ENCODE data around the gene DCAF17. TPM values are rescaled to one million over a fixed set of nuclear protein-coding genes. Genes with fewer than 3 reads are reported as not detected.

DCAF17 gene, protein sequence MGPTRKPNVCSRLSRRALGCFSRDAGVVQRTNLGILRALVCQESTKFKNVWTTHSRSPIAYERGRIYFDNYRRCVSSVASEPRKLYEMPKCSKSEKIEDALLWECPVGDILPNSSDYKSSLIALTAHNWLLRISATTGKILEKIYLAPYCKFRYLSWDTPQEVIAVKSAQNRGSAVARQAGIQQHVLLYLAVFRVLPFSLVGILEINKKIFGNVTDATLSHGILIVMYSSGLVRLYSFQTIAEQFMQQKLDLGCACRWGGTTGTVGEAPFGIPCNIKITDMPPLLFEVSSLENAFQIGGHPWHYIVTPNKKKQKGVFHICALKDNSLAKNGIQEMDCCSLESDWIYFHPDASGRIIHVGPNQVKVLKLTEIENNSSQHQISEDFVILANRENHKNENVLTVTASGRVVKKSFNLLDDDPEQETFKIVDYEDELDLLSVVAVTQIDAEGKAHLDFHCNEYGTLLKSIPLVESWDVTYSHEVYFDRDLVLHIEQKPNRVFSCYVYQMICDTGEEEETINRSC
- 22.4 and 24.7 TPM in 2 replicates for total RNA-seq

DNA sequence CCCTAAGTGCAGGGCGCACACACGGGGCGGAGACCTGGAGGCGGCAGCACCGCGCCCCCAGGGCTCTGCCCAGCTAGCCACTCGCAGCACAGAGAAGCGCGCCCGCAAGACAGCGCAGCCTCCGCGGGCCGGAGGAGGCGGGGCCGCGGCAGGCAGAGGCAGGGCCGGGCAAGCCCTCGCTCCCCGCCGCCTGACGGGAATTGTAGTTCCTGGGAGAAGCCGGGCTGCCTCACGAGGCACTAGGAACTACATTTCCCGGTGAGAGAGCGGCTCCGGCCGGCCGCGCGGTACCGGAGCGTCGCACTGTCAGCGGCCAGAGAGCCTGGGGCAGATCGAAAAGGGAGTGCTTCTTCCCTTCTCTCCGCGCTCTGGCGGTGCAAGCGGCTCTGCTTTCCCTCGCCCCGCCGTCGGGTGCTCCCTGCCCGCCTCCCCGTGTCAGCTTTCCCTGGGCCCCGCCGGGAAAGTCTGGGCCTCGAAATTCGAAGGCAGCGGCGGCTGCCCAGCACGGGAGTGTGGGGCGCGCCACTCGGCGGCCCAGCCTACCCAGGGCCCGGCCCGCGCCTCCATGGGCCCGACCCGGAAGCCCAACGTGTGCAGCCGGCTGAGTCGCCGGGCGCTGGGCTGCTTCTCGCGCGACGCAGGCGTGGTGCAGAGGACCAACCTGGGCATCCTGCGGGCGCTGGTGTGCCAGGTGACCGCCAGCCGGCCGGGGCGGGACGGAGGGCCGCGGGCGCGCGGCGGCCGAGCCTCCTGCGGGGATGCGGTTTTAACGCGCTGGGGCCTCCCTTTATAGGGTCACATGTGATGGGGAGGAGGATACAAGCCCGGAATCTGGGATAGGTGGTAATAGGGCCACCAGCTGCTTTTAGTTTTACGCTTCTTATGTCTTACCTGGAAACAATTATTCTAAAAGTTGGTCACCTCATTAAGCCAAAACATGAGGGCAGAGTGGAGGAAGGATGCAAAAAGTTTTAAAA, at the start of gene DCAF17:
Gene DCAF17, plus strand, starts transcription at position 214 of the 977 bp plus-strand sequence. Its CDS starts 352 bp downstream, at position 566.

DNA sequence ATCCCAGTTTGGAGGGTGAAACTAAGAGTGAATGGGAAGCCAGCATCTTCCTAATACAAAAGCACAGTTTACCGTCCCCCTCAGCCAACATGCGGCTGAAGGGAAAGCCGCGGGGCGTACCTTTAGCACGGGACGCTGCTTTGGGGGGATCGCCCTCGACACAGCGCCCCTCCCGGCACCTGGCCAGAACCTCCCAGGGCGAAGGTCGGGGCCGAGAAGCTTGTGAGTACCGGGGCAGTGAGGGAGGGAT, 338 bp upstream of the DCAF17 start, which contains the start of gene METTL8:
Gene METTL8, minus strand, starts transcription at position 228 of the 250 bp plus-strand sequence. CDS start 41,805 bp downstream, outside the sequence.

DNA sequence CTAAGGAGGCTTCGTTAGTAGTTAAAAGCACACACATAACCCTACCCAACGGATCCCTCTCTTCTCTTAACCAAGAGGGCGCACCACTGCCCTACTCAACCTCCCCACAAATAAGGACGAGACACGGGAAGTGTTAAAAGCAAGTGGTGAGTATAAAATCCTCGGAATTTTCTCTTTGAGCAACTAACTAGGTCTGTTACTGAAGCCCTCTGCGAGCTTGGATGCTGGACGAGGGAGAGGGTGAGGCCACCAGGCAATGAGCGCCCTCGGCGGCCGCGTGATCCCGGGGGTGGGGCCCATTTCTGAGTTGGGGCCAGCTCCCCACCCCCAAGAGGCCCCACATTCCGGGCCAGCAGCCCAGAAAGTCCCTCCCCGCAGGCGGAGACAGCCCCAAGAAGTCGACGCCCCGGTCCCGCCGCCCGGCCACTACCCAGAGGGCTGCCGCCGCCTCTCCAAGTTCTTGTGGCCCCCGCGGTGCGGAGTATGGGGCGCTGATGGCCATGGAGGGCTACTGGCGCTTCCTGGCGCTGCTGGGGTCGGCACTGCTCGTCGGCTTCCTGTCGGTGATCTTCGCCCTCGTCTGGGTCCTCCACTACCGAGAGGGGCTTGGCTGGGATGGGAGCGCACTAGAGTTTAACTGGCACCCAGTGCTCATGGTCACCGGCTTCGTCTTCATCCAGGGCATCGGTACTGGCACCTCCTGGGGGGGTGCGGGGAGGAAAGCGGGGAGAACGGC, 88.2 kb downstream of the DCAF17 start, which contains the start of gene CYBRD1:
Gene CYBRD1, plus strand, starts transcription at position 423 of the 736 bp plus-strand sequence. Its CDS starts 72 bp downstream, at position 495.

Other genes with a start within 250 kb of the DCAF17 start
- gene METTL8, start 236 bp upstream of the DCAF17 start, total RNA-seq: 39.8 and 55.6 TPM in 2 replicates
- 27.7 TPM in 2 replicates for gene CYBRD1, start 88.2 kb downstream of the DCAF17 start, total RNA-seq

Measured in tracheal epithelial cell (primary cell).